Neural cell (in vitro differentiated cells): ENCODE measurements around the gene MAD1L1. TPM values are rescaled to one million over a fixed set of nuclear protein-coding genes. Genes with fewer than 3 reads are reported as not detected.
"Not testable (repeated sequence)": the region's sequence is repeated elsewhere in the genome, so short reads cannot be mapped to it uniquely, and the experiment has no call there.

Experiments used
- H2AFZ ChIP-seq: fragments of 200-600, 300-800 bp; sonication (generic), shearing (Covaris generic); 2 replicates; pipeline ENCODE4 v1.6.0; 2014; ENCODE audit warnings: low read depth, mild to moderate bottlenecking, antibody characterized with exemption, low read length, moderate library complexity
- H3F3A ChIP-seq: fragments of 200-600 bp; shearing (Covaris generic); 2 replicates; pipeline ENCODE4 v1.6.1; 2016; ENCODE audit warnings: mild to moderate bottlenecking, moderate library complexity, mixed read lengths, antibody characterized with exemption, low read length; ENCODE audit not compliant: insufficient read depth, poor library complexity, severe bottlenecking
- H3K27ac ChIP-seq: fragments of 200-600, 300-800 bp; sonication (generic), shearing (Covaris generic); 2 replicates; pipeline ENCODE4 v1.5.1; 2014; ENCODE audit warnings: mild to moderate bottlenecking, low read length, moderate library complexity
- H3K27me3 ChIP-seq: fragments of 300-800, 200-600 bp; sonication (generic), shearing (Covaris generic); 2 replicates; pipeline ENCODE4 v1.6.0; 2014; ENCODE audit warnings: mild to moderate bottlenecking, low read depth, low read length, moderate library complexity; ENCODE audit not compliant: insufficient read depth
- H3K36me3 ChIP-seq: fragments of 300-800, 200-600 bp; sonication (generic), shearing (Covaris generic); 2 replicates; pipeline ENCODE4 v1.5.1; 2014; ENCODE audit warnings: mild to moderate bottlenecking, antibody characterized with exemption, low read length, moderate library complexity; ENCODE audit not compliant: insufficient read depth
- H3K4me2 ChIP-seq: fragments of 300-800, 200-600 bp; sonication (generic), shearing (Covaris generic); 2 replicates; pipeline ENCODE4 v1.6.0; 2014; ENCODE audit warnings: mild to moderate bottlenecking, low read length
- H3K4me3 ChIP-seq: fragments of 300-800, 200-600 bp; sonication (generic), shearing (Covaris generic); 2 replicates; pipeline ENCODE4 v1.5.1; 2014; ENCODE audit warnings: mild to moderate bottlenecking, low read length, moderate library complexity
- H3K79me2 ChIP-seq: fragments of 200-600 bp; shearing (Covaris generic); replicated peaks from 2 replicates; pipeline ENCODE4 v1.6.0; 2014; ENCODE audit warnings: mild to moderate bottlenecking, low read length, moderate library complexity; ENCODE audit not compliant: insufficient read depth
- H3K9ac ChIP-seq: fragments of 300-800, 200-600 bp; sonication (generic), shearing (Covaris generic); 2 replicates; pipeline ENCODE4 v1.6.1; 2016; ENCODE audit warnings: mild to moderate bottlenecking, low read length, mixed read lengths
- H3K9me2 ChIP-seq: fragments of 200-600 bp; shearing (Covaris generic); 2 replicates; pipeline ENCODE4 v1.6.1; 2016; ENCODE audit warnings: mild to moderate bottlenecking, low read length, mixed read lengths; ENCODE audit not compliant: insufficient read depth
- H3K9me3 ChIP-seq: fragments of 200-600, 300-800 bp; sonication (generic), shearing (Covaris generic); 2 replicates; pipeline ENCODE4 v1.6.1; 2016; ENCODE audit warnings: mild to moderate bottlenecking, mixed run types, low read length, moderate library complexity, mixed read lengths
- H4K20me1 ChIP-seq: fragments of 200-600 bp; shearing (Covaris generic); 2 replicates; pipeline ENCODE4 v1.6.1; 2016; ENCODE audit warnings: mild to moderate bottlenecking, mixed run types; ENCODE audit not compliant: insufficient read depth
- EP300 ChIP-seq: fragments of 450-650 bp; conservative IDR thresholded peaks from 2 replicates; pipeline ENCODE4 v1.6.1; 2014; ENCODE audit warnings: antibody characterized with exemption, mild to moderate bottlenecking, moderate library complexity; ENCODE audit not compliant: poor library complexity, severe bottlenecking
- EZH2 ChIP-seq: fragments of 200-600, 300-800 bp; shearing (Covaris generic), sonication (generic); IDR thresholded peaks from 2 replicates; pipeline ENCODE4 v1.6.1; 2014; ENCODE audit warnings: antibody characterized with exemption, low read length, borderline replicate concordance, mild to moderate bottlenecking; ENCODE audit not compliant: insufficient read depth, poor library complexity, severe bottlenecking
- MXI1 ChIP-seq: fragments of 450-650 bp; conservative IDR thresholded peaks from 2 replicates; pipeline ENCODE4 v1.6.1; 2014; ENCODE audit warnings: antibody characterized with exemption, mild to moderate bottlenecking; ENCODE audit not compliant: poor library complexity, severe bottlenecking
- POLR2AphosphoS5 ChIP-seq: IDR thresholded peaks from 2 replicates; pipeline ENCODE4 v1.6.1; 2012
- RAD21 ChIP-seq: fragments of 450-650 bp; conservative IDR thresholded peaks from 2 replicates; pipeline ENCODE4 v1.6.1; 2014; ENCODE audit warnings: antibody characterized with exemption, mild to moderate bottlenecking, moderate library complexity
- SMC3 ChIP-seq: fragments of 450-650 bp; conservative IDR thresholded peaks from 2 replicates; pipeline ENCODE4 v1.6.1; 2014; ENCODE audit warnings: antibody characterized with exemption, mild to moderate bottlenecking, moderate library complexity; ENCODE audit not compliant: poor library complexity
- TAF1 ChIP-seq: IDR thresholded peaks from 2 replicates; pipeline ENCODE4 v1.6.1; 2012; ENCODE audit warnings: low read depth
- polyA plus RNA-seq: library from polyadenylated mRNA; depleted of rRNA; stranded (reverse); fragments of >200 nt; gene quantifications from 2 replicates; pipeline ENCODE4 v1.2.3, GENCODE V29; 2014
- TF ChIP-seq, protein P1 (sequence below): fragments of 450-650 bp; IDR thresholded peaks from 2 replicates; pipeline ENCODE4 v1.5.1; 2014; ENCODE audit warnings: antibody characterized with exemption, mild to moderate bottlenecking, moderate library complexity; ENCODE audit not compliant: poor library complexity, severe bottlenecking
- TF ChIP-seq, protein P2 (sequence below): IDR thresholded peaks from 2 replicates; pipeline ENCODE4 v1.6.1; 2012; ENCODE audit warnings: borderline replicate concordance

The MAD1L1 gene
- polyA plus RNA-seq, 1 donor from 2014 or later = 31.4 TPM

DNA sequence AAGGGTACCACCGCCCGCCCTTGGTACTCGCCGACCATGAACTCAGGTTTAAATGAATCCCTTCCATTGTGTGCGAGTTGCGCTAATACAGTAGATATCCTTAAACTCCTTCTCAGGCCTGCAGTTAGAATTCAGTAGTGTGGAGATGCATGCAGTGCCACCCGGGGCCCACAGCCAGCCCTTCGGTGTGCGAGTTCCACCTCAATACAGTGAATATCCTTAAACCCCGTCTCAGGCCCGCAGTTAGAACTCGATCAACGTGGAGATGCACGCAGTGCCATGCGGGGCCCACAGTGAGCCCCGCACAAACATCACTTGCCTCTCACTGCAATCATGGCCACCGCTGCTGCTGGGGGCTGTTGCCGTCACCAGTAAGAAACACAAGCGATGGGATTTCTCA, 261.9 kb downstream of the MAD1L1 start:
- H3K27ac ChIP-seq = no peak overlapping the region
- TF ChIP-seq MXI1 (no peak), POLR2AphosphoS5 (no peak), TAF1 (no peak), RAD21 (no peak), EP300 (no peak), EZH2 (no peak), SMC3 (no peak)
- TF ChIP-seq, protein P1, sequence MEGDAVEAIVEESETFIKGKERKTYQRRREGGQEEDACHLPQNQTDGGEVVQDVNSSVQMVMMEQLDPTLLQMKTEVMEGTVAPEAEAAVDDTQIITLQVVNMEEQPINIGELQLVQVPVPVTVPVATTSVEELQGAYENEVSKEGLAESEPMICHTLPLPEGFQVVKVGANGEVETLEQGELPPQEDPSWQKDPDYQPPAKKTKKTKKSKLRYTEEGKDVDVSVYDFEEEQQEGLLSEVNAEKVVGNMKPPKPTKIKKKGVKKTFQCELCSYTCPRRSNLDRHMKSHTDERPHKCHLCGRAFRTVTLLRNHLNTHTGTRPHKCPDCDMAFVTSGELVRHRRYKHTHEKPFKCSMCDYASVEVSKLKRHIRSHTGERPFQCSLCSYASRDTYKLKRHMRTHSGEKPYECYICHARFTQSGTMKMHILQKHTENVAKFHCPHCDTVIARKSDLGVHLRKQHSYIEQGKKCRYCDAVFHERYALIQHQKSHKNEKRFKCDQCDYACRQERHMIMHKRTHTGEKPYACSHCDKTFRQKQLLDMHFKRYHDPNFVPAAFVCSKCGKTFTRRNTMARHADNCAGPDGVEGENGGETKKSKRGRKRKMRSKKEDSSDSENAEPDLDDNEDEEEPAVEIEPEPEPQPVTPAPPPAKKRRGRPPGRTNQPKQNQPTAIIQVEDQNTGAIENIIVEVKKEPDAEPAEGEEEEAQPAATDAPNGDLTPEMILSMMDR = no peak
- TF ChIP-seq, protein P2, sequence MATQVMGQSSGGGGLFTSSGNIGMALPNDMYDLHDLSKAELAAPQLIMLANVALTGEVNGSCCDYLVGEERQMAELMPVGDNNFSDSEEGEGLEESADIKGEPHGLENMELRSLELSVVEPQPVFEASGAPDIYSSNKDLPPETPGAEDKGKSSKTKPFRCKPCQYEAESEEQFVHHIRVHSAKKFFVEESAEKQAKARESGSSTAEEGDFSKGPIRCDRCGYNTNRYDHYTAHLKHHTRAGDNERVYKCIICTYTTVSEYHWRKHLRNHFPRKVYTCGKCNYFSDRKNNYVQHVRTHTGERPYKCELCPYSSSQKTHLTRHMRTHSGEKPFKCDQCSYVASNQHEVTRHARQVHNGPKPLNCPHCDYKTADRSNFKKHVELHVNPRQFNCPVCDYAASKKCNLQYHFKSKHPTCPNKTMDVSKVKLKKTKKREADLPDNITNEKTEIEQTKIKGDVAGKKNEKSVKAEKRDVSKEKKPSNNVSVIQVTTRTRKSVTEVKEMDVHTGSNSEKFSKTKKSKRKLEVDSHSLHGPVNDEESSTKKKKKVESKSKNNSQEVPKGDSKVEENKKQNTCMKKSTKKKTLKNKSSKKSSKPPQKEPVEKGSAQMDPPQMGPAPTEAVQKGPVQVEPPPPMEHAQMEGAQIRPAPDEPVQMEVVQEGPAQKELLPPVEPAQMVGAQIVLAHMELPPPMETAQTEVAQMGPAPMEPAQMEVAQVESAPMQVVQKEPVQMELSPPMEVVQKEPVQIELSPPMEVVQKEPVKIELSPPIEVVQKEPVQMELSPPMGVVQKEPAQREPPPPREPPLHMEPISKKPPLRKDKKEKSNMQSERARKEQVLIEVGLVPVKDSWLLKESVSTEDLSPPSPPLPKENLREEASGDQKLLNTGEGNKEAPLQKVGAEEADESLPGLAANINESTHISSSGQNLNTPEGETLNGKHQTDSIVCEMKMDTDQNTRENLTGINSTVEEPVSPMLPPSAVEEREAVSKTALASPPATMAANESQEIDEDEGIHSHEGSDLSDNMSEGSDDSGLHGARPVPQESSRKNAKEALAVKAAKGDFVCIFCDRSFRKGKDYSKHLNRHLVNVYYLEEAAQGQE = no peak
- no peaks in the 10 kb centered on the region for H3K9me3 ChIP-seq
- H2AFZ ChIP-seq = no peak overlapping the region
- H3K27me3 ChIP-seq = no peaks in the 10 kb centered on the region
- no peaks in the 10 kb centered on the region for H3K36me3 ChIP-seq
- no peaks in the 10 kb centered on the region for H3K79me2 ChIP-seq
- H3K9me2 ChIP-seq = no peaks in the 10 kb centered on the region
- no peak overlapping the region for H3K4me3 ChIP-seq
- no peak overlapping the region for H3K9ac ChIP-seq
- H4K20me1 ChIP-seq = no peaks in the 10 kb centered on the region
- H3F3A ChIP-seq = no peaks in the 10 kb centered on the region
- H3K4me2 ChIP-seq = no peak overlapping the region

DNA sequence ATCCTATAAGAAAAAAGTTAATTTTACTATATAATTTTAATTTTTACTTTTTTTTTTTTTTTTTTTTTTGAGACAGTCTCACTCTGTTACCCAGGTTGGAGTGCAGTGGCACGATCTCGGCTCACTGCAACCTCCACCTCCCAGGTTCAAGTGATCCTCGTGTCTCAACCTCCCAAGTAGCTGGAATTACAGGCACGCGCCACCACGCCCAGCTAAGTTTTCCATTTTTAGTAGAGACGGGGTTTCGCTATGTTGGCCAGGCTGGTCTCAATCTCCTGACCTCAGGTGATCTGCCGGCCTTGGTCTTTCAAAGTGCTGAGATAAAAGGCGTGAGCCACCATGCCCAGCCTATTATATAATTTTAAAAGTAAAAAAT, 262.5 kb downstream of the MAD1L1 start:
- not testable (repeated sequence) for H3K27ac ChIP-seq, H3K36me3 ChIP-seq, H3K9ac ChIP-seq, H3K4me3 ChIP-seq, H4K20me1 ChIP-seq, H3K4me2 ChIP-seq, H3F3A ChIP-seq, H3K9me3 ChIP-seq, H3K79me2 ChIP-seq, H2AFZ ChIP-seq, H3K9me2 ChIP-seq, H3K27me3 ChIP-seq
